ENCODE results near the gene WDR77. TPM values are rescaled to one million over a fixed set of nuclear protein-coding genes. Genes with fewer than 3 reads are reported as not detected.

Gene WDR77
- total and polyA plus RNA-seq, 2 of the 4 experiments (the other 2 are of a cell fraction): 80.8 to 87.0 TPM

- no peak overlapping the region for H2BK20ac ChIP-seq (ENCODE audit: low read depth, low read length)
- ATAC-seq (ENCODE audit: low read depth) (no peak; the same call in 1 of the 2 replicates), DNase-seq (peak; percentile 11)
- 79% methylated on average over 2 of the region's 13 CpGs; no CpG with 5 or more reads in 1 of the 2 experiments for WGBS, 2 experiments (ENCODE audit: extremely low coverage in 2 of 2, insufficient read length in 1 of 2)
- H2BK120ac ChIP-seq (ENCODE audit: low read depth, low read length): 0 out of 2 replicates have a peak overlapping the region, but pooled peaks have one; percentile 22
- no peaks in the 10 kb centered on the region for H4K20me1 ChIP-seq (ENCODE audit: insufficient read depth, low read length)
- POLR2A ChIA-PET (ENCODE audit: unreplicated experiment): no interaction called here
- no peak overlapping the region for H3K4ac ChIP-seq (ENCODE audit: low read depth, low read length)
- peak overlapping the region; percentile 15 for H2AK9ac ChIP-seq (replicated peaks; ENCODE audit: low read depth, low read length, poor library complexity)
- no peak overlapping the region; the same call in 1 of the 2 replicates for H2AK5ac ChIP-seq (ENCODE audit: low read depth, low read length)
- H3K27me3 ChIP-seq (ENCODE audit: control insufficient read depth, insufficient read depth, low read length): peaks cover 5% of the 10 kb centered on the region; the same call in 1 of the 2 replicates
- H3K9me3 ChIP-seq (ENCODE audit: control insufficient read depth, insufficient read depth, low read length): no peaks in the 10 kb centered on the region
- H3K23ac ChIP-seq (ENCODE audit: low read depth, low read length): no peak overlapping the region
- H3K27ac ChIP-seq (ENCODE audit: insufficient read depth, low read length): no peak overlapping the region
- no peak overlapping the region for H3K56ac ChIP-seq (ENCODE audit: extremely low read depth, insufficient read depth, low read length)
- no peak overlapping the region for H2BK15ac ChIP-seq (ENCODE audit: low read depth, low read length)
- H2BK5ac ChIP-seq (ENCODE audit: low read depth, low read length, poor library complexity, severe bottlenecking): no peak overlapping the region
- TF ChIP-seq USF2 (IDR thresholded peaks at IDR 0.05; ENCODE audit: low read depth, low read length) (no peak), RFX5 (IDR thresholded peaks at IDR 0.05; ENCODE audit: low read depth, low read length) (no peak), POLR2A (IDR thresholded peaks at IDR 0.05; ENCODE audit: low read depth, low read length) (no peak), MAZ (IDR thresholded peaks at IDR 0.05; ENCODE audit: borderline replicate concordance, low read depth, low read length) (no peak)
- no peak overlapping the region for H3K4me3 ChIP-seq (ENCODE audit: insufficient read depth, low read depth, low read length)
- no peak overlapping the region for H3K18ac ChIP-seq (ENCODE audit: low read depth, low read length)
- in situ Hi-C loops (cut with MboI; ENCODE audit: low sequenced_read_pairs): no loop called here
- peaks cover 6% of the 10 kb centered on the region; the same call in 1 of the 2 replicates for H3K9me1 ChIP-seq (ENCODE audit: insufficient read depth, low read length)
- H4K5ac ChIP-seq (ENCODE audit: low read depth, low read length): no peak overlapping the region
- no TSS peak for BruUV-seq (replicated peaks)
- H3K79me1 ChIP-seq (ENCODE audit: low read depth in 1 of 2, low read length in 2 of 2): no peaks in the 10 kb centered on the region
- no peak overlapping the region for H4K91ac ChIP-seq (ENCODE audit: insufficient read depth, low read depth, low read length)
- H3K9ac ChIP-seq (ENCODE audit: low read depth, low read length): no peak overlapping the region
- intact Hi-C loops (cut with micrococcal nuclease): no loop called here
- no peak overlapping the region for H4K8ac ChIP-seq (ENCODE audit: low read depth in 2 of 2, low read length in 2 of 2)
- peaks cover 4% of the 10 kb centered on the region for H3K4me1 ChIP-seq (ENCODE audit: control insufficient read depth, insufficient read depth, low read length)
- no peak overlapping the region for H2AFZ ChIP-seq (replicated peaks; ENCODE audit: low read length, poor library complexity)
- dilution Hi-C loops (cut with HindIII; ENCODE audit: low sequenced_read_pairs, unreplicated experiment): no loop called here
- H3K4me2 ChIP-seq (ENCODE audit: low read depth, low read length): no peak overlapping the region
- no peak overlapping the region for H3K14ac ChIP-seq (replicated peaks; ENCODE audit: low read depth, low read length)
- CTCF ChIA-PET: interaction anchor here (1.4 kb wide), 1 partner anchor 23 kb away, joined by 6 read pairs; no protein-coding TSS in a partner anchor
- H3K36me3 ChIP-seq (ENCODE audit: control insufficient read depth, insufficient read depth, low read length): no peaks in the 10 kb centered on the region
These were observed 26.3 kb downstream of the WDR77 start for GRCh38 chr1:111422546-111423391.

Measured in IMR-90 (cell line).